Progenitor cell of endocrine pancreas (in vitro differentiated cells): Measurements from ENCODE around the gene XPNPEP3. TPM values are rescaled to one million over a fixed set of nuclear protein-coding genes. Genes with fewer than 3 reads are reported as not detected.
A peak's percentile ranks its signal among the peaks of the same experiment; 100 is the strongest.
"Not testable (repeated sequence)": the region's sequence is repeated elsewhere in the genome, so short reads cannot be mapped to it uniquely, and the experiment has no call there.

Experiments used
- DNase-seq: peaks from one replicate; pipeline ENCODE4 v3.0.0; 2021; ENCODE audit warnings: low spot score; ENCODE audit not compliant: unreplicated experiment
- H3K27ac Mint-ChIP-seq: 2 replicates; pipeline ENCODE4 v1.8.0; 2021; ENCODE audit warnings: mild to moderate bottlenecking, moderate library complexity, mixed read lengths
- H3K27me3 Mint-ChIP-seq: 2 replicates; pipeline ENCODE4 v1.8.0; 2021; ENCODE audit warnings: mixed read lengths
- H3K36me3 Mint-ChIP-seq: 2 replicates; pipeline ENCODE4 v1.8.0; 2022; ENCODE audit warnings: mixed read lengths; ENCODE audit not compliant: insufficient read depth
- H3K4me1 Mint-ChIP-seq: 2 replicates; pipeline ENCODE4 v1.8.0; 2021; ENCODE audit warnings: low read depth, mixed read lengths
- H3K4me3 Mint-ChIP-seq: 2 replicates; pipeline ENCODE4 v1.8.0; 2021; ENCODE audit warnings: low read depth, mild to moderate bottlenecking, moderate library complexity, mixed read lengths
- H3K9me3 Mint-ChIP-seq: 2 replicates; pipeline ENCODE4 v1.8.0; 2021; ENCODE audit warnings: low read depth, mixed read lengths
- total RNA-seq: library from RNA; stranded (reverse); gene quantifications from 2 replicates; pipeline ENCODE4 v1.2.1, GENCODE V29; 2021
- TF ChIP-seq, protein P1 (sequence below): fragments of 200-600 bp; sonication (generic); IDR thresholded peaks from one replicate; pipeline ENCODE4 v1.5.0; 2021; ENCODE audit warnings: antibody characterized with exemption, mild to moderate bottlenecking; ENCODE audit not compliant: unreplicated experiment

The XPNPEP3 gene
- total RNA-seq, 1 donor from 2014 or later, result 23.1 TPM

DNA sequence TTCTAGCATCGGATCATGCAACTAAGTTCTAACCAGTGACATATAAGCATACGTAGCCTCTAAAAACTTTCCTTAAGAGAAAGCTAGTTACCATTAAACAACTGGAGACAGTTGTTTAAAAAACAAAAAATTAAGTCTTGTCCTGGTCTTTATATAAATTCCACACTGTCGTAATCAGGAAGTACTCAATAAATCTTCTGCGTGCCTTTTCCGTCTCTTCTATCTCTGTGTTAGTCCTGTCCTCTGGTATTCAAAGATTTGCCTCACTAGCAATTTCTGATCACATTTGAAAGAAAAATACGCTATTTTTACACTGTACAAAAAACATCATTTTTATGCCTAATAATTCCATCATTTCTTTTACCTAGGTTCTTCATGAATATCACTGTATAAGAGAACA lies 27.8 kb upstream of the XPNPEP3 start:
- TF ChIP-seq, protein P1, sequence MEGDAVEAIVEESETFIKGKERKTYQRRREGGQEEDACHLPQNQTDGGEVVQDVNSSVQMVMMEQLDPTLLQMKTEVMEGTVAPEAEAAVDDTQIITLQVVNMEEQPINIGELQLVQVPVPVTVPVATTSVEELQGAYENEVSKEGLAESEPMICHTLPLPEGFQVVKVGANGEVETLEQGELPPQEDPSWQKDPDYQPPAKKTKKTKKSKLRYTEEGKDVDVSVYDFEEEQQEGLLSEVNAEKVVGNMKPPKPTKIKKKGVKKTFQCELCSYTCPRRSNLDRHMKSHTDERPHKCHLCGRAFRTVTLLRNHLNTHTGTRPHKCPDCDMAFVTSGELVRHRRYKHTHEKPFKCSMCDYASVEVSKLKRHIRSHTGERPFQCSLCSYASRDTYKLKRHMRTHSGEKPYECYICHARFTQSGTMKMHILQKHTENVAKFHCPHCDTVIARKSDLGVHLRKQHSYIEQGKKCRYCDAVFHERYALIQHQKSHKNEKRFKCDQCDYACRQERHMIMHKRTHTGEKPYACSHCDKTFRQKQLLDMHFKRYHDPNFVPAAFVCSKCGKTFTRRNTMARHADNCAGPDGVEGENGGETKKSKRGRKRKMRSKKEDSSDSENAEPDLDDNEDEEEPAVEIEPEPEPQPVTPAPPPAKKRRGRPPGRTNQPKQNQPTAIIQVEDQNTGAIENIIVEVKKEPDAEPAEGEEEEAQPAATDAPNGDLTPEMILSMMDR, result no peak
- H3K36me3 Mint-ChIP-seq, result peaks cover 23% of the 10 kb centered on the region
- H3K4me3 Mint-ChIP-seq, result no peak overlapping the region
- no peak for DNase-seq
- no peak overlapping the region for H3K27ac Mint-ChIP-seq
- no peaks in the 10 kb centered on the region for H3K27me3 Mint-ChIP-seq
- no peaks in the 10 kb centered on the region for H3K9me3 Mint-ChIP-seq
- peaks cover 9% of the 10 kb centered on the region for H3K4me1 Mint-ChIP-seq

DNA sequence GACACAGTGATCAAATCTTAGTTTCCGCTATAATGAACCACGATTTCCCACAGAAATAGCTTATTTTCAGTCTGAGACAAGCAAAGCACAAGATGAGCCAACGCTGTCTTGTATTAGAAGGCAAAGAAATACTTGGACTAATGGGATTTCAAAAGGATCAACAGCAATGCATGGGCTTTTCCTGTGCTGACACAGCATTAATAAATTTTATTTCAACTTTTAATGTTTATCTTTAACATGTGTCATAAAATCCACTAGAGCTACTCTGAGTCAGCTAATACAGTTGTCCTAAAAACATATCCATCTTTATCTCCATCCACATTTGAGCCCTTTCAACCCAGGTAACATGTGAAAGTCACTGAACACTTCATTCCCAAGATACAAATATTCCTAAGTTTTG lies 22.3 kb upstream of the XPNPEP3 start:
- Mint-ChIP-seq H3K27me3 (no peaks in the 10 kb centered on the region), H3K4me1 (peaks cover 7% of the 10 kb centered on the region), H3K27ac (no peak overlapping the region), H3K9me3 (no peaks in the 10 kb centered on the region), H3K36me3 (peaks cover 26% of the 10 kb centered on the region), H3K4me3 (no peak overlapping the region)
- TF ChIP-seq, protein P1, result no peak
- DNase-seq, result no peak

DNA sequence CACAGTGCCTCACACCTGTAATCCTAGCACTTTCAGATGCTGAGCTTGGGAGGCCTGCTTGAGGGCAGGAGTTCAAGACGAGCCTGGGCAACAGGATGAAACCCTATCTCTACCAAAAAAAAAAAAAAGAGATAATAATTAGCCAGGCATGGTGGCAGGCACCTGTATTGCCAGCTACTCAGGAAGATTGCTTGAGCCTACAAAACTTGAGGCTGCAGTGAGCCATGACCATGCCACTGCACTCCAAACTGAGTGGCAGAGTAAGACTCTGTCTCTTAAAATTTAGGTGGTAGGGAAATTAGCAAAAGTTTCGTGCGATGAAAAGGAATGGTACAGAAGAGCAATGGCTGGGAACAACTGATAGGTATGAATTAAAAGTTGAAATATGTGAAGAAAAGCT lies 18.5 kb upstream of the XPNPEP3 start:
- H3K27ac Mint-ChIP-seq, result no peak overlapping the region
- no peaks in the 10 kb centered on the region for H3K27me3 Mint-ChIP-seq
- no peak for DNase-seq
- H3K4me1 Mint-ChIP-seq, result no peaks in the 10 kb centered on the region
- TF ChIP-seq, protein P1, result no peak
- peaks cover 29% of the 10 kb centered on the region for H3K36me3 Mint-ChIP-seq
- H3K4me3 Mint-ChIP-seq, result no peak overlapping the region
- H3K9me3 Mint-ChIP-seq, result no peaks in the 10 kb centered on the region

DNA sequence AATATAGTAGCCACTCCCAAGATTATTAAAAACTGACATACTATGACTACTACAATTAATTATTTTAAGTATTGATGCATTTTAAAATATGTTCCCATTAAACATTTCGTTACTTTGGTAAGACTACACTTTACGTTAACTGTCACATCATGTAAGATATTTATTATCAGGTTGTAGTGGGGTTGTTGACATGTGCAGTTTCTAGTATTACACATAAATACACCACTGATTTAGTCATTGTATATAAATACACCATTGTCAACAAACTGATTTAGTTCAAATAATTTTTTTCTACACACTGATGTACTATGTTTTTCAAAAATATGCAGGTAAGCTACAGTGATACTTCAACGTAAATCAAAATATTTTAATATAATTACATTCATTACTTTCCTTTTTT lies 12.0 kb upstream of the XPNPEP3 start:
- Mint-ChIP-seq H3K4me3 (no peak overlapping the region), H3K27ac (peak overlapping the region; percentile 38), H3K27me3 (no peaks in the 10 kb centered on the region), H3K4me1 (no peaks in the 10 kb centered on the region), H3K36me3 (peaks cover 26% of the 10 kb centered on the region), H3K9me3 (no peaks in the 10 kb centered on the region)
- TF ChIP-seq, protein P1, result no peak
- no peak for DNase-seq

DNA sequence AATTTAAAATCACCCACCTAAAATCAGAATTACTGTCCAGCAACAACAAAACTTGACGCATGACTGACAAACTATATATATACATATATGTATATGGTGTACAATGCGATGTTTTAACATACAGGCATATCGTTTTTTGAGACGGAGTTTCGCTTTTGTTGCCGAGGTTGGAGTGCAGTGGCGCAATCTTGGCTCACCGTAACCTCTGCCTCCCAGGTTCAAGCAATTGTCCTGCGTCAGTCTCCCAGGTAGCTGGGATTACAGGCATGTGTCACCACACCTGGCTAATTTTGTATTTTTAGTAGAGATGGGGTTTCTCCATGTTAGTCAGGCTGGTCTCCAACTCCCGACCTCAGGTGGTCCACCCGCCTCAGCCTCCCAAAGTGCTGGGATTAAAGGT lies 11.1 kb upstream of the XPNPEP3 start:
- H3K27ac Mint-ChIP-seq, H3K4me1 Mint-ChIP-seq, H3K9me3 Mint-ChIP-seq, H3K4me3 Mint-ChIP-seq, H3K27me3 Mint-ChIP-seq, DNase-seq: not testable (repeated sequence)
- H3K36me3 Mint-ChIP-seq, result peaks cover 21% of the 10 kb centered on the region

DNA sequence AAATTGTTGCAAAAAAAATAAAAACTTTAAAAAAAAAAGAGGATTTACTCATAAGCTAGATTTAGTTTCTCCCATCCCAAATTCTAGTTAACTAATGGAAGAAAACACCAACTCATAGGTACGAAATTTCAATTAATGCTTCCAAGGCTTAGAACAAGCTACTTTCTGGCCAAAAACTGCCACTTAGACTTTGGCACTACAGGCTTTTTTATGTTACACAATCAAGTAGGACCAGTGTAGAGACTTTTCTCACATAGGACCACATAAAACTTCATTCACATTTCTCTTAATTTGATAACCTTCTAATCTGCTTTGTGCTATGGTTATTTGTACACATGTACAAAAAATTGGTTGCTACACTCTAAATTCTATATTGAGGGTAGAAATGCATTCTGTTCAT lies 3.6 kb upstream of the XPNPEP3 start:
- Mint-ChIP-seq H3K27me3 (no peaks in the 10 kb centered on the region), H3K9me3 (no peaks in the 10 kb centered on the region), H3K36me3 (peaks cover 9% of the 10 kb centered on the region), H3K4me3 (peak overlapping the region; percentile 95), H3K27ac (peak overlapping the region; percentile 50), H3K4me1 (peaks cover 40% of the 10 kb centered on the region)
- TF ChIP-seq, protein P1, result no peak
- DNase-seq, result no peak
